BE2C (cell line): ENCODE results near the gene FFAR4. TPM values are rescaled to one million over a fixed set of nuclear protein-coding genes. Genes with fewer than 3 reads are reported as not detected.
"Not testable (repeated sequence)": the region's sequence is repeated elsewhere in the genome, so short reads cannot be mapped to it uniquely, and the experiment has no call there.

Source experiments
- DNase-seq: peaks from one replicate; pipeline ENCODE4 v3.0.0-alpha.2; 2020
- H3K27me3 ChIP-seq: fragments of 250-450 bp; sonication (Bioruptor Pico); 2 replicates; pipeline ENCODE4 v1.5.1; 2020; ENCODE audit warnings: mild to moderate bottlenecking
- H3K36me3 ChIP-seq: fragments of 250-450 bp; sonication (Bioruptor Pico); 2 replicates; pipeline ENCODE4 v1.5.1; 2020; ENCODE audit warnings: mild to moderate bottlenecking
- H3K4me1 ChIP-seq: fragments of 250-450 bp; sonication (Bioruptor Pico); 2 replicates; pipeline ENCODE4 v1.5.1; 2020
- H3K4me3 ChIP-seq: 2 replicates; pipeline ENCODE4 v1.5.1; 2011; ENCODE audit warnings: low read depth, low read length
- H3K9me3 ChIP-seq: fragments of 250-450 bp; sonication (Bioruptor Pico); 2 replicates; pipeline ENCODE4 v1.5.1; 2020
- polyA plus RNA-seq: library from polyadenylated mRNA; unstranded; fragments of >200 nt; gene quantifications from one replicate; pipeline ENCODE4 v1.2.1, GENCODE V29; 2012; ENCODE audit warnings: low read depth, missing spikeins; ENCODE audit not compliant: insufficient read length, insufficient read depth
- TF ChIP-seq, protein P1 (sequence below): IDR thresholded peaks from 2 replicates; pipeline ENCODE4 v1.5.1; 2012; ENCODE audit warnings: mild to moderate bottlenecking, low read depth, low read length

Gene FFAR4
- polyA plus RNA-seq: not detected

DNA sequence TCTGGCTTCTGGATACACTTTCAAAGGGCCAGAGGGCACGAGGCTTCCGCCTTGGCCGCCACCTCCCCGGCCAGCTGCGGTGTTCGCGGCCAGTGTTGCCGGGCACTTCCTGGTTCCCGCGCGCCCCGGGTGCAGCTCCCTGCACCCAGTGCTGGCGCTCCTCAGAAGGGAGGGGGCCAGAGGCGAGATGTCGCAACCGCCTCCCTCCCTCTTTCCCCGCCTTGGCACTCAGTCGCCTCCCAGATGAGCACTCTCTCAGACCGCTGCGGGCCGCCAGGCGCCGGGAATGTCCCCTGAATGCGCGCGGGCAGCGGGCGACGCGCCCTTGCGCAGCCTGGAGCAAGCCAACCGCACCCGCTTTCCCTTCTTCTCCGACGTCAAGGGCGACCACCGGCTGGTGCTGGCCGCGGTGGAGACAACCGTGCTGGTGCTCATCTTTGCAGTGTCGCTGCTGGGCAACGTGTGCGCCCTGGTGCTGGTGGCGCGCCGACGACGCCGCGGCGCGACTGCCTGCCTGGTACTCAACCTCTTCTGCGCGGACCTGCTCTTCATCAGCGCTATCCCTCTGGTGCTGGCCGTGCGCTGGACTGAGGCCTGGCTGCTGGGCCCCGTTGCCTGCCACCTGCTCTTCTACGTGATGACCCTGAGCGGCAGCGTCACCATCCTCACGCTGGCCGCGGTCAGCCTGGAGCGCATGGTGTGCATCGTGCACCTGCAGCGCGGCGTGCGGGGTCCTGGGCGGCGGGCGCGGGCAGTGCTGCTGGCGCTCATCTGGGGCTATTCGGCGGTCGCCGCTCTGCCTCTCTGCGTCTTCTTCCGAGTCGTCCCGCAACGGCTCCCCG lies at the start of gene FFAR4:
TSS of gene FFAR4 (plus strand) at position 231 of the 842 bp plus-strand sequence. CDS start at position 287, 56 bp downstream.
- TF ChIP-seq, protein P1, sequence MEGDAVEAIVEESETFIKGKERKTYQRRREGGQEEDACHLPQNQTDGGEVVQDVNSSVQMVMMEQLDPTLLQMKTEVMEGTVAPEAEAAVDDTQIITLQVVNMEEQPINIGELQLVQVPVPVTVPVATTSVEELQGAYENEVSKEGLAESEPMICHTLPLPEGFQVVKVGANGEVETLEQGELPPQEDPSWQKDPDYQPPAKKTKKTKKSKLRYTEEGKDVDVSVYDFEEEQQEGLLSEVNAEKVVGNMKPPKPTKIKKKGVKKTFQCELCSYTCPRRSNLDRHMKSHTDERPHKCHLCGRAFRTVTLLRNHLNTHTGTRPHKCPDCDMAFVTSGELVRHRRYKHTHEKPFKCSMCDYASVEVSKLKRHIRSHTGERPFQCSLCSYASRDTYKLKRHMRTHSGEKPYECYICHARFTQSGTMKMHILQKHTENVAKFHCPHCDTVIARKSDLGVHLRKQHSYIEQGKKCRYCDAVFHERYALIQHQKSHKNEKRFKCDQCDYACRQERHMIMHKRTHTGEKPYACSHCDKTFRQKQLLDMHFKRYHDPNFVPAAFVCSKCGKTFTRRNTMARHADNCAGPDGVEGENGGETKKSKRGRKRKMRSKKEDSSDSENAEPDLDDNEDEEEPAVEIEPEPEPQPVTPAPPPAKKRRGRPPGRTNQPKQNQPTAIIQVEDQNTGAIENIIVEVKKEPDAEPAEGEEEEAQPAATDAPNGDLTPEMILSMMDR: no peak
- Histone ChIP-seq H3K27me3 (peaks cover 39% of the 10 kb centered on the region), H3K36me3 (no peaks in the 10 kb centered on the region), H3K4me3 (no peak within 1 kb of the TSS), H3K9me3 (no peaks in the 10 kb centered on the region), H3K4me1 (no peaks in the 10 kb centered on the region)
- no peak for DNase-seq

DNA sequence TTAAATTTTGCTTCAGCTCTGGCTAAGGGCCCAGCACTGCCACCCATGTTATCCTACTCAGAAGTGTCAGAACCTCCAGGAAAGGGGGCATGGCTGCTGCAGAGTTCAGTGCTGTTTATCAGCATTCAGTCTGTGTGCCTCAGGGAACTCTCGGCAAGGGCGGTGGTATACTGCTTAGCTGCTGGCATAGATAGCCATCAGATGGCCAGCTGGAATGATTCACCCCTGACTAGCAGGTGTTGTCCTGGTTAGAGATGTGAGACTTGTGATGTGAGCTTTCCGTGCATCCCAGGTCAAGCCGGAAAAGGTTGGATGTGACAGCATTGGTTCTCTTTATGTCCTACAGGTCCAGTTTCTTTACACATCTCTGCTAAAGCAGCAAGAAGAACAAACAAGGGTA lies 47.9 kb upstream of the FFAR4 start:
- TF ChIP-seq, protein P1: no peak
- peak; percentile 28 for DNase-seq
- no peaks in the 10 kb centered on the region for H3K27me3 ChIP-seq
- H3K36me3 ChIP-seq: peaks cover 37% of the 10 kb centered on the region
- no peaks in the 10 kb centered on the region; the same call in 1 of the 2 replicates for H3K9me3 ChIP-seq
- no peak overlapping the region for H3K4me3 ChIP-seq
- no peaks in the 10 kb centered on the region for H3K4me1 ChIP-seq

DNA sequence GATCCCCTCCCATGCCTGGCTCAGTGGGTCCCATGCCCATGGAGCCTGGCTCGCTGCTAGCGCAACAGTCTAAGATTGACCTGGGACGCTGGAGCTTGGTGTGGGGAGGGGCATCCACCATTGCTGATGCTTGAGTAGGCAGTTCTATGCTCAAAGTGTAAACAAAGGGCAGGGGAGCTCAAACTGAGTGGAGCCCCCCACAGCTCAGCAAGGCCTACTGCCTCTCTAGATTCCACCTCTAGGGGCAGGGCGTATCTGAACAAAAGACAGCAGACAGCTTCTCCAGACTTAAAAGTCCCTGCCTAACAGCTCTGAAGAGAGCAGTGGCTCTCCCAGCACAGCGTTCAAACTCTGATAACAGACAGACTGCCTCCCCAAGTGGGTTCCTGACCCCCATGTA lies 31.2 kb upstream of the FFAR4 start:
- no peak overlapping the region for H3K4me3 ChIP-seq
- no peaks in the 10 kb centered on the region for H3K9me3 ChIP-seq
- TF ChIP-seq, protein P1: no peak
- H3K36me3 ChIP-seq: no peaks in the 10 kb centered on the region
- DNase-seq: no peak
- H3K27me3 ChIP-seq: no peaks in the 10 kb centered on the region
- H3K4me1 ChIP-seq: no peaks in the 10 kb centered on the region

DNA sequence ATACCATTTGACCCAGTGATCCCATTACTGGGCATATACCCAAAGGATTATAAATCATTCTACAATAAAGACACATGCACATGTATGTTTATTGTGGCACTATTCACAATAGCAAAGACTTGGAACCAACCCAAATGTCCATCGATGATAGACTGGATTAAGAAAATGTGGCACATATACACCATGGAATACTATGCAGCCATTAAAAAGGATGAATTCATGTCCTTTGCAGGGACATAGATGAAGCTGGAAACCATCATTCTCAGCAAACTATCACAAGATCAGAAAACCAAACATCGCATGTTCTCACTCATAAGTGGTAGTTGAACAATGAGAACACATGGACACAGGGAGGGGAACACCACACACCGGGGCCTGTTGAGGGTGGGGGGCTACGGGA lies 25.6 kb upstream of the FFAR4 start:
- H3K4me1 ChIP-seq, H3K9me3 ChIP-seq, H3K27me3 ChIP-seq, H3K36me3 ChIP-seq, DNase-seq, H3K4me3 ChIP-seq: not testable (repeated sequence)

DNA sequence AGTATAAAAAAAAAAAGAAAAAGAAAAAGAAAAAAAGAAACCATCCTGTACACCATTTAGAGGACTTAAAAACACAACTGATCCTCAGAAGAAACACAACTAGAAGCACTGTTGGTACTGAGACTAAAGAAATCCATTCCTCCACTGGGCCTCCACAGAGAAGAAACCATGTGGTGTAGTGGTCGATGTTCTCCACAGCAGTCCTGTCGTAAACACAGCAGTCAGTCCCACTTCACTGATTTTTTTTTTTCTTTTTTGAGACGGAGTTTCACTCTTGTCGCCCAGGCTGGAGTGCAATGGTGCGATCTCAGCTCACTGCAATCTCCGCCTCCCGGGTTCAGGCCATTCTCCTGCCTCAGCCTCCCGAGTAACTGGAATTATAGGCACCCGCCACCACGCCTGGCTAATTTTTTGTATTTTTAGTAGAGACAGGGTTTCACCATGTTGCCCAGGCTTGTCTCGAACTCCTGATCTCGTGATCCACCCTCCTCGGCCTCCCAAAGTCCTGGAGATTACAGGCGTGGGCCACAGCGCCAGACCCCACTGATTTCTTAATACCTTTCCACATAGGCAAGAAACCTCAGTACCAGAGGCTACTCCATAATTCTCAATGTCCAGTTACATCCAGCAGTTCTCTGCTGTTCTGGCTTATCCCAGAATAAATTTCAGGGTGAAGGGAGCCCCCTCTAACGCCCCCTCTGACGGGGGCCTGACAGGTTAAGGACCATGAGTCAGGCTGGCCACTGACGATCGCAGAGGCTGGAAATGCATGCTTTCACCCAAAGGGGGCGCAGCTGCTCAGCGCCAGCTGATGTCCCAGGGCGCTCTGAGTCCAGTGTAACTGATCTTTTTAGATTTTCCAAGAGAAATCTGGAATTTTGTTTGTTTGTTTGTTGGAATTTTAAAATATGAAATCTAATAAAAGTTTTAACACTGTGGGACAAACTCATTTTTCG lies 24.8 kb upstream of the FFAR4 start:
- Histone ChIP-seq H3K4me1 (no peaks in the 10 kb centered on the region), H3K36me3 (no peaks in the 10 kb centered on the region), H3K27me3 (no peaks in the 10 kb centered on the region), H3K9me3 (no peaks in the 10 kb centered on the region), H3K4me3 (peak overlapping the region; percentile 48)
- TF ChIP-seq, protein P1: peak; percentile 87
- peak; percentile 52 for DNase-seq

DNA sequence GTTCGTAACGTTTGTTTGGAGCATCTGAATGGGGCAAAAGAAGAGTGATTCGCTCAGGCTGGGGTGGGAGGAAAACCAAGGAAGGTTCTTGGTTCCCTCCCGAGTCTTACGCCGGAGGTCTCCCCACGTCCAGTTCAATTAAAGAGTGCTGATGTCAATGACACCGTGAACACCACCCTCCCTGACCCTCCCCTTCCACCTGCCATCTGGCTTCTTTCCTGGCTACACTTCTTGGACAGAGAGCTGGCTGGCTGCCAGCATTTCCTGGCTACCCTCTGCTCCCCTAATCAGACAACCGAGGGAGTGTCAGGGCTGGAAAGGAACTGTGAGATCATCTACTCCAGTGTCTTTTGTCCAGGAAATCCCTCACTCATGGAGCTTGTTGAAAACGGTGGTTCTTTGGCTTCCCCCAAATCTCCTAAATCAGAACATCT lies 24.1 kb upstream of the FFAR4 start:
- H3K36me3 ChIP-seq: no peaks in the 10 kb centered on the region
- TF ChIP-seq, protein P1: no peak
- H3K4me1 ChIP-seq: no peaks in the 10 kb centered on the region
- no peaks in the 10 kb centered on the region for H3K9me3 ChIP-seq
- DNase-seq: peak; percentile 68
- H3K27me3 ChIP-seq: no peaks in the 10 kb centered on the region
- peak overlapping the region; percentile 48 for H3K4me3 ChIP-seq

DNA sequence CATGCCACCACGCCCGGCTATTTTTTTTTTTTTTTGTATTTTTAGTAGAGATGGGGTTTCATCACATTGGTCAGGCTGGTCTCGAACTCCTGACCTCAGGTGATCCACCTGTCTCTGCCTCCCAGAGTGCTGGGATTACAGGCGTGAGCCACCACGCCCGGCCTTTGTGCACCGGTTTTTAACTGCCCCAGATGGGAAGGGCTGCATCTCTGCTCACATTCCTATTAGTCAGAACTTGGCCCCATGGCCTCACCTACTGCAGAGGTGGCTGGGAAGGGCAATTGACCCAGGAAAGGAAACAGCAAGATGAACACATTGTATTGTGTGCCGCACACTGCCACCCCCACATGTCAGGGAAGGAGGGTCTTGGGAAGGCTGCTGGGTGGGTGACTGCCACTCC lies 19.5 kb upstream of the FFAR4 start:
- not testable (repeated sequence) for H3K27me3 ChIP-seq, H3K36me3 ChIP-seq, H3K9me3 ChIP-seq, H3K4me3 ChIP-seq, DNase-seq, H3K4me1 ChIP-seq
